ENCODE data around the gene ATRNL1.

ATRNL1 gene

GRCh38 chr10:115660391-115660790 lies 567.2 kb downstream of the ATRNL1 start:
- no peaks in the 10 kb centered on the region for H3K36me3 ChIP-seq (ENCODE audit: control insufficient read depth, low read length)
- H3K4me3 ChIP-seq (ENCODE audit: low read length), result no peak overlapping the region
- no peaks in the 10 kb centered on the region for H3K27me3 ChIP-seq (ENCODE audit: control insufficient read depth, low read length)
- no peak overlapping the region for H3K27ac ChIP-seq (ENCODE audit: low read depth, low read length)
- TF ChIP-seq EZH2phosphoT487 (IDR thresholded peaks at IDR 0.05; ENCODE audit: borderline replicate concordance, low read length) (no peak), CTCF (IDR thresholded peaks at IDR 0.05; ENCODE audit: low read depth, low read length, poor library complexity, severe bottlenecking) (no peak)
- H3K9me3 ChIP-seq (ENCODE audit: control insufficient read depth, insufficient read depth, low read length), result no peaks in the 10 kb centered on the region
- no peaks in the 10 kb centered on the region for H3K9me2 ChIP-seq (replicated peaks; ENCODE audit: control insufficient read depth, low read length)
- H3K79me2 ChIP-seq (ENCODE audit: control insufficient read depth, low read length), result no peaks in the 10 kb centered on the region
- H4K20me1 ChIP-seq (ENCODE audit: control insufficient read depth, insufficient read depth, low read depth, low read length), result no peaks in the 10 kb centered on the region
- H3K4me1 ChIP-seq (ENCODE audit: control insufficient read depth, low read length), result no peaks in the 10 kb centered on the region
- H3K4me2 ChIP-seq (ENCODE audit: low read length), result no peak overlapping the region
- no peaks in the 10 kb centered on the region for H3F3A ChIP-seq (ENCODE audit: control insufficient read depth, insufficient read depth)

GRCh38 chr10:115662422-115662821 lies 569.3 kb downstream of the ATRNL1 start:
- H3K4me1 ChIP-seq (ENCODE audit: control insufficient read depth, low read length), result no peaks in the 10 kb centered on the region
- TF ChIP-seq EZH2phosphoT487 (IDR thresholded peaks at IDR 0.05; ENCODE audit: borderline replicate concordance, low read length) (no peak), CTCF (IDR thresholded peaks at IDR 0.05; ENCODE audit: low read depth, low read length, poor library complexity, severe bottlenecking) (no peak)

DNA sequence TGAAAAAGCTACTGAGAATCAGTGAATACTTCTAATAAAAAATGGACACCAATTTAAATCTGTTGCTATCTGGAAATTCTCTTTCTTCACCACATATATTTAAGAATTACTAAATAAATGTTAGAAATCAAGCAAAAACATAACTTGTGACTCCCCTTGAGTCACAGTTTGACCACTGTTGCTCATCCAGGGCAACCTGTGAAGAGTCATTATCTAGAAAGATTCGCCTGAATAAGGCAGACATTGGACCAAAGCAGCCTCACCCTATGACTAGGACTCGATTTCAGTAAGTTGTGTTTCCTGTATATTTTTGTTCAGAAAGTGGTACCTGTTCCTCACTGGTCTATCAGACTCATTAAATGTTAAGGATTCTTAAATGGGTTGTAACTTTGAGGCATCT lies 572.4 kb downstream of the ATRNL1 start:
- Histone ChIP-seq H3F3A (ENCODE audit: control insufficient read depth, insufficient read depth) (no peaks in the 10 kb centered on the region), H3K27ac (ENCODE audit: low read depth, low read length) (no peak overlapping the region)

More at GRCh38 chr10:115662422-115662821, 569.3 kb downstream of the ATRNL1 start:
- Histone ChIP-seq H3K27me3 (ENCODE audit: control insufficient read depth, low read length) (no peaks in the 10 kb centered on the region), H3K4me3 (ENCODE audit: low read length) (no peak overlapping the region), H3K79me2 (ENCODE audit: control insufficient read depth, low read length) (no peaks in the 10 kb centered on the region), H3K27ac (ENCODE audit: low read depth, low read length) (no peak overlapping the region), H4K20me1 (ENCODE audit: control insufficient read depth, insufficient read depth, low read depth, low read length) (no peaks in the 10 kb centered on the region), H3K9me3 (ENCODE audit: control insufficient read depth, insufficient read depth, low read length) (no peaks in the 10 kb centered on the region), H3K4me2 (ENCODE audit: low read length) (no peak overlapping the region), H3F3A (ENCODE audit: control insufficient read depth, insufficient read depth) (no peaks in the 10 kb centered on the region), H3K36me3 (ENCODE audit: control insufficient read depth, low read length) (no peaks in the 10 kb centered on the region), H3K9me2 (replicated peaks; ENCODE audit: control insufficient read depth, low read length) (no peaks in the 10 kb centered on the region)

More for the DNA sequence above, 572.4 kb downstream of the ATRNL1 start:
- no peak for TF ChIP-seq CTCF (IDR thresholded peaks at IDR 0.05; ENCODE audit: low read depth, low read length, poor library complexity, severe bottlenecking)
- no peak for TF ChIP-seq EZH2phosphoT487 (IDR thresholded peaks at IDR 0.05; ENCODE audit: borderline replicate concordance, low read length)
- Histone ChIP-seq H3K9me2 (replicated peaks; ENCODE audit: control insufficient read depth, low read length) (no peaks in the 10 kb centered on the region), H3K79me2 (ENCODE audit: control insufficient read depth, low read length) (no peaks in the 10 kb centered on the region), H4K20me1 (ENCODE audit: control insufficient read depth, insufficient read depth, low read depth, low read length) (no peaks in the 10 kb centered on the region), H3K9me3 (ENCODE audit: control insufficient read depth, insufficient read depth, low read length) (no peaks in the 10 kb centered on the region), H3K4me2 (ENCODE audit: low read length) (no peak overlapping the region), H3K27me3 (ENCODE audit: control insufficient read depth, low read length) (no peaks in the 10 kb centered on the region), H3K36me3 (ENCODE audit: control insufficient read depth, low read length) (no peaks in the 10 kb centered on the region), H3K4me1 (ENCODE audit: control insufficient read depth, low read length) (no peaks in the 10 kb centered on the region), H3K4me3 (ENCODE audit: low read length) (no peak overlapping the region)

Data from DOHH2 (cell line).